Hematopoietic multipotent progenitor cell treated with erythropoietin and hydrocortisone succinate and interleukin-3 and kit ligand, for 6 days (in vitro differentiated cells): ENCODE measurements around the gene BAG2.
A peak's percentile ranks its signal among the peaks of the same experiment; 100 is the strongest.

Experiments used
- DNase-seq: peaks from one replicate; pipeline ENCODE4 v3.0.0-alpha.2; 2015

BAG2 gene

GRCh38 chr6:57224769-57225515 lies 52.8 kb downstream of the BAG2 start:
- peak; percentile 25 for DNase-seq

GRCh38 chr6:57226221-57226620 lies 54.1 kb downstream of the BAG2 start:
- no peak for DNase-seq
